Measurements from ENCODE around the gene FETUB.

- TF ChIP-seq CTCF (conservative IDR thresholded peaks at IDR 0.05), result no peak
- no peak for TF ChIP-seq EZH2 (IDR thresholded peaks at IDR 0.05; ENCODE audit: low read depth)
Observed at GRCh38 chr3:186605561-186606545, 34.3 kb upstream of the FETUB start.

Data from PC-9 (cell line).